GM12878 (cell line): ENCODE results near the gene SPRY4. TPM values are rescaled to one million over a fixed set of nuclear protein-coding genes. Genes with fewer than 3 reads are reported as not detected.

Experiments
- ATAC-seq: fragments of 200-7000 bp; cut with Tn5 transposase; 3 replicates; pipeline ENCODE4 v1.9.1; 2020; ENCODE audit warnings: mild to moderate bottlenecking, moderate library complexity
- BruUV-seq: library from RNA; stranded (reverse); fragments of 400-500 nt; replicated peaks from 2 replicates; lab custom pipeline; 2021; lab: Mats Ljungman, UMichigan
- CTCF ChIA-PET: fragments of 300-600 bp; sonication (Branson Sonifier 250); formaldehyde crosslinking; extraction: SDS; loops from one replicate; lab custom pipeline; 2021; ENCODE audit warnings: inconsistent platforms; lab: Yijun Ruan, JAX
- POLR2A ChIA-PET: fragments of 350-600 bp; formaldehyde crosslinking; extraction: SDS; loops from one replicate; lab custom pipeline; 2021; ENCODE audit warnings: inconsistent platforms; lab: Charles Lee
- RAD21 ChIA-PET: fragments of 300-600 bp; sonication (Branson Sonifier 250); formaldehyde crosslinking; loops from one replicate; lab custom pipeline; 2023; ENCODE audit warnings: antibody characterized with exemption; ENCODE audit not compliant: unreplicated experiment; lab: Charles Lee
- SMC1A ChIA-PET: fragments of 300-600 bp; sonication (Branson Sonifier 250); formaldehyde crosslinking; loops from one replicate; lab custom pipeline; 2023; ENCODE audit not compliant: unreplicated experiment, uncharacterized antibody; lab: Charles Lee
- DNase-seq: peaks from one replicate; pipeline ENCODE4 v3.0.0-alpha.2; 2011; ENCODE audit warnings: low read depth, low spot score
- FAIRE-seq: peaks from 3 replicates; lab custom pipeline; 2011; peaks lifted over from hg19 to GRCh38; lab: Jason Lieb, UNC
- H2AFZ ChIP-seq: 2 replicates; pipeline ENCODE4 v1.6.0; 2011; ENCODE audit warnings: low read depth, low read length, control low read depth; ENCODE audit not compliant: control insufficient read depth
- H3K27ac ChIP-seq: 2 replicates; pipeline ENCODE4 v1.5.1; 2011; ENCODE audit warnings: control low read depth; ENCODE audit not compliant: control insufficient read depth, insufficient read depth
- H3K27me3 ChIP-seq, 2 experiments: replicated peaks in 1 of 2; 2 replicates each; pipeline versions ENCODE4 v1.6.0 to v1.6.1; 2011; ENCODE audit warnings: low read length in 1 of 2; ENCODE audit not compliant: control insufficient read depth in 2 of 2, insufficient read depth in 2 of 2
- H3K36me3 ChIP-seq, 2 experiments: 2 replicates each; pipeline ENCODE4 v1.5.1; 2011; ENCODE audit warnings: low read length in 1 of 2; ENCODE audit not compliant: control insufficient read depth in 2 of 2, insufficient read depth in 2 of 2
- H3K4me1 ChIP-seq: 2 replicates; pipeline ENCODE4 v1.6.1; 2011; ENCODE audit warnings: mild to moderate bottlenecking, low read length, moderate library complexity, mixed read lengths; ENCODE audit not compliant: control insufficient read depth, insufficient read depth
- H3K4me2 ChIP-seq: 2 replicates; pipeline ENCODE4 v1.6.0; 2011; ENCODE audit warnings: control low read depth; ENCODE audit not compliant: control insufficient read depth, insufficient read depth
- H3K4me3 ChIP-seq: fragments of 200-600 bp; sonication (generic); 2 replicates; pipeline ENCODE4 v1.5.1; 2016
- H3K79me2 ChIP-seq: 2 replicates; pipeline ENCODE4 v1.6.0; 2011; ENCODE audit warnings: low read length; ENCODE audit not compliant: control insufficient read depth, insufficient read depth
- H3K9ac ChIP-seq: 2 replicates; pipeline ENCODE4 v1.8.0; 2011; ENCODE audit warnings: low read length, control low read depth, mixed read lengths; ENCODE audit not compliant: control insufficient read depth, insufficient read depth
- H3K9me3 ChIP-seq: replicated peaks from 3 replicates; pipeline ENCODE4 v1.5.1; 2011; ENCODE audit warnings: mild to moderate bottlenecking, low read length; ENCODE audit not compliant: control insufficient read depth, insufficient read depth
- H4K20me1 ChIP-seq: 2 replicates; pipeline ENCODE4 v1.6.0; 2011; ENCODE audit not compliant: control insufficient read depth, insufficient read depth
- BHLHE40 ChIP-seq, 2 experiments: fragments of 450-650 bp in 1 of 2; IDR thresholded peaks; 2 replicates each; pipeline ENCODE4 v1.6.1; 2011 to 2017; ENCODE audit warnings: low read depth in 2 of 2, borderline replicate concordance in 1 of 2, improper control_type of control experiment in 1 of 2, low read length in 1 of 2, mild to moderate bottlenecking in 1 of 2
- CBX5 ChIP-seq: sonication (generic); IDR thresholded peaks from 2 replicates; pipeline ENCODE4 v1.6.1; 2016; ENCODE audit warnings: low read depth, moderate library complexity, mild to moderate bottlenecking, inconsistent platforms
- RAD51 ChIP-seq: fragments of 450-650 bp; IDR thresholded peaks from 2 replicates; pipeline ENCODE4 v1.6.1; 2016; ENCODE audit warnings: moderate library complexity, mild to moderate bottlenecking, inconsistent platforms
- TBL1XR1 ChIP-seq: IDR thresholded peaks from 2 replicates; pipeline ENCODE4 v1.6.1; 2012; ENCODE audit warnings: low read depth, low read length, improper control_type of control experiment
- TCF7 ChIP-seq: IDR thresholded peaks from 2 replicates; pipeline ENCODE4 v1.6.1; 2014; ENCODE audit warnings: antibody characterized with exemption, borderline replicate concordance
- WGBS: methylation state at CpG from one replicate; pipeline ENCODE4 v1.1.6; 2016; ENCODE audit warnings: low lambda C conversion rate; ENCODE audit not compliant: insufficient replicate concordance, insufficient coverage; ENCODE audit errors: missing lambda C conversion rate; 5-methylcytosine and 5-hydroxymethylcytosine counted together
- in situ Hi-C: fragments of 300-500 bp; cut with MboI; formaldehyde crosslinking; loops from 9 replicates; pipeline ENCODE4 v1.14.3; 2018; ENCODE audit warnings: mixed read lengths
- intact Hi-C: fragments of 100-400 bp; cut with micrococcal nuclease; formaldehyde crosslinking; loops from one replicate; pipeline ENCODE4 v1.14.2; 2022; ENCODE audit not compliant: unreplicated experiment
- polyA plus RNA-seq, 11 experiments: library from polyadenylated mRNA; depleted of rRNA in 4 of 11; unstranded in 6 of 11; stranded (reverse) in 5 of 11; fragments of >200 nt; fragmentation: Nextera tagmentation in 4 of 11; fragmentation: Illumina TruSeq in 1 of 11; extraction: Ambion mirVana in 4 of 11; extraction: Trizol in 1 of 11; gene quantifications; 1 replicate in 1 of 11; 2 replicates in 10 of 11; pipeline versions ENCODE4 v1.2.1 to v1.2.3, GENCODE V29; 2011 to 2016; ENCODE audit warnings: inconsistent platforms in 2 of 11, missing spikeins in 2 of 11, low read depth in 1 of 11
- total RNA-seq, 4 experiments: library from RNA; depleted of rRNA in 3 of 4; stranded (reverse); fragments of >200 nt in 3 of 4; fragmentation: Illumina TruSeq in 1 of 4; extraction: Trizol in 1 of 4; gene quantifications; 2 replicates each; pipeline versions ENCODE4 v1.2.1 to v1.2.3, GENCODE V29; 2013 to 2021
- TF ChIP-seq, protein P1 (sequence below): fragments of 450-650 bp; IDR thresholded peaks from 2 replicates; pipeline ENCODE4 v1.6.1; 2016; ENCODE audit warnings: mild to moderate bottlenecking, moderate library complexity, borderline replicate concordance

SPRY4 gene
- total and polyA plus RNA-seq, 10 of the 15 experiments (the other 5 are each of a cell fraction or from before 2014, with no cell fraction given) = 0.04 to 1.4 (median 0.18) TPM; not detected in 1

DNA sequence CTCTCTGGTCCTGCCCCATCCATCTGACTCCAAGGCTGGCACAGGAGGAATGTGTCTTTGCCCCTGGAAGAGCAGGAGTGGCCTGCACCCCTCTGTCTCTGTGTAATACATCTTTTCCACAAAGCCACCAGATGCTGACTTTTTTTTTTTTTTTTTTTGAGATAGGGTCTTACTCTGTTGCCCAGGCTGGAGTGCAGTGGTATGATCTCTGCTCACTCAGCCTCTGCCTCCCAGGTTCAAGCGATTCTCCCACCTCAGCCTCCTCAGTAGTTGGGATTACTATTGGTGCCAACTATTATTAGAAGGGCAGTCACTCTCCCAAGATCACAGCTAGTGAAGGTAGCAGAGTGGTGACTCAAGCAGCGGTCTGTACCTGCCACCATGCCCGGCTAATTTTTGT, 19.6 kb downstream of the SPRY4 start:
- SMC1A ChIA-PET = no interaction called here

More for the DNA sequence above, 19.6 kb downstream of the SPRY4 start:
- Histone ChIP-seq H3K9ac (no peak overlapping the region), H3K4me2 (no peak overlapping the region), H2AFZ (no peak overlapping the region), H3K4me3 (no peak overlapping the region), H3K79me2 (no peaks in the 10 kb centered on the region), H3K27ac (no peak overlapping the region), H3K27me3 (no peaks in the 10 kb centered on the region), H3K36me3 (no peaks in the 10 kb centered on the region), H3K9me3 (no peaks in the 10 kb centered on the region), H4K20me1 (no peaks in the 10 kb centered on the region), H3K4me1 (no peaks in the 10 kb centered on the region)
- TF ChIP-seq TCF7 = no peak
- TF ChIP-seq CBX5 = no peak
- TF ChIP-seq, protein P1, sequence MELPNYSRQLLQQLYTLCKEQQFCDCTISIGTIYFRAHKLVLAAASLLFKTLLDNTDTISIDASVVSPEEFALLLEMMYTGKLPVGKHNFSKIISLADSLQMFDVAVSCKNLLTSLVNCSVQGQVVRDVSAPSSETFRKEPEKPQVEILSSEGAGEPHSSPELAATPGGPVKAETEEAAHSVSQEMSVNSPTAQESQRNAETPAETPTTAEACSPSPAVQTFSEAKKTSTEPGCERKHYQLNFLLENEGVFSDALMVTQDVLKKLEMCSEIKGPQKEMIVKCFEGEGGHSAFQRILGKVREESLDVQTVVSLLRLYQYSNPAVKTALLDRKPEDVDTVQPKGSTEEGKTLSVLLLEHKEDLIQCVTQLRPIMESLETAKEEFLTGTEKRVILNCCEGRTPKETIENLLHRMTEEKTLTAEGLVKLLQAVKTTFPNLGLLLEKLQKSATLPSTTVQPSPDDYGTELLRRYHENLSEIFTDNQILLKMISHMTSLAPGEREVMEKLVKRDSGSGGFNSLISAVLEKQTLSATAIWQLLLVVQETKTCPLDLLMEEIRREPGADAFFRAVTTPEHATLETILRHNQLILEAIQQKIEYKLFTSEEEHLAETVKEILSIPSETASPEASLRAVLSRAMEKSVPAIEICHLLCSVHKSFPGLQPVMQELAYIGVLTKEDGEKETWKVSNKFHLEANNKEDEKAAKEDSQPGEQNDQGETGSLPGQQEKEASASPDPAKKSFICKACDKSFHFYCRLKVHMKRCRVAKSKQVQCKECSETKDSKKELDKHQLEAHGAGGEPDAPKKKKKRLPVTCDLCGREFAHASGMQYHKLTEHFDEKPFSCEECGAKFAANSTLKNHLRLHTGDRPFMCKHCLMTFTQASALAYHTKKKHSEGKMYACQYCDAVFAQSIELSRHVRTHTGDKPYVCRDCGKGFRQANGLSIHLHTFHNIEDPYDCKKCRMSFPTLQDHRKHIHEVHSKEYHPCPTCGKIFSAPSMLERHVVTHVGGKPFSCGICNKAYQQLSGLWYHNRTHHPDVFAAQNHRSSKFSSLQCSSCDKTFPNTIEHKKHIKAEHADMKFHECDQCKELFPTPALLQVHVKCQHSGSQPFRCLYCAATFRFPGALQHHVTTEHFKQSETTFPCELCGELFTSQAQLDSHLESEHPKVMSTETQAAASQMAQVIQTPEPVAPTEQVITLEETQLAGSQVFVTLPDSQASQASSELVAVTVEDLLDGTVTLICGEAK = no peak
- no peak for TF ChIP-seq BHLHE40 (IDR thresholded peaks at IDR 0.05; ENCODE audit: borderline replicate concordance in 1 of 2, low read depth in 2 of 2, low read length in 1 of 2)
- TF ChIP-seq TBL1XR1 = no peak
- no peak for TF ChIP-seq RAD51
- CTCF ChIA-PET = no interaction called here
- no TSS peak for BruUV-seq
- RAD21 ChIA-PET = no interaction called here
- DNase-seq (no peak), FAIRE-seq (no peak), ATAC-seq (no peak)
- in situ Hi-C loops = no loop called here
- WGBS = 30% methylated on average over 3 of the region's 3 CpGs
- POLR2A ChIA-PET = interaction anchor here (1.5 kb wide), 1 partner anchor 22 kb away, joined by 3 read pairs; no protein-coding TSS in a partner anchor
- intact Hi-C loops = no loop called here
